Lower leg skin (tissue), 3 donors: ENCODE measurements around the gene NACC1.

Experiments used
- POLR2A ChIP-seq, 2 donors: fragments of 450-650 bp; IDR thresholded peaks; one replicate each; pipeline ENCODE4 v1.6.1; 2016 to 2017; ENCODE audit warnings: antibody characterized with exemption in 2 of 2, mild to moderate bottlenecking in 1 of 2, moderate library complexity in 1 of 2
- TF ChIP-seq, protein P1 (sequence below), 3 donors: fragments of 450-650 bp; IDR thresholded peaks; one replicate each; pipeline ENCODE4 v1.5.1; 2016; ENCODE audit warnings: antibody characterized with exemption in 3 of 3, mild to moderate bottlenecking in 3 of 3, moderate library complexity in 2 of 3

DNA sequence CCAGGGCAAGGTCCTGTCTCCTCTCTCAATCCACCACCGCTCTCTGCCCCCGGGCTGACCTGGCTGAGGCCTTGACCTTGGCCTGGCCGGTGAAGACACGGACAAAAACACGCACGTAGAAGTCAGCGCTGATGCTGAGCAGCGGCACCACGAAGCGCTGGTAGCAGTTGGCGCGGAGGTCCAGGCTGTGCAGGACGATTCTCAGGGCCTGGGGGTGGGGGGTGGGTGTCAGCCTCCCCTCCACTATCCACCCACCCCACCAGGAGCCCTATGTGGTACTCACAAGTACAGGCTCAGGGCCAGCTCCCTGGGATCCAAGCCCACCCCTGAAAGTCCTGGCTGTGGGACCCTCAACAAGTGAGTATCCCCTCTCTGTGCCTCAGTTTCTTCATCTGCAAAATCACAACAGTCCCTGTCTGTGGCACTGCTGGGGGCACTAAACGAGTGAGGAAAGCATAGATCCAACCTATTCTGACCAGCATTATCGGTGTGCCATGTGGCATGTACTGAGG, 7.9 kb upstream of the NACC1 start:
- TF ChIP-seq POLR2A (IDR thresholded peaks at IDR 0.05) = no peak
- TF ChIP-seq, protein P1, sequence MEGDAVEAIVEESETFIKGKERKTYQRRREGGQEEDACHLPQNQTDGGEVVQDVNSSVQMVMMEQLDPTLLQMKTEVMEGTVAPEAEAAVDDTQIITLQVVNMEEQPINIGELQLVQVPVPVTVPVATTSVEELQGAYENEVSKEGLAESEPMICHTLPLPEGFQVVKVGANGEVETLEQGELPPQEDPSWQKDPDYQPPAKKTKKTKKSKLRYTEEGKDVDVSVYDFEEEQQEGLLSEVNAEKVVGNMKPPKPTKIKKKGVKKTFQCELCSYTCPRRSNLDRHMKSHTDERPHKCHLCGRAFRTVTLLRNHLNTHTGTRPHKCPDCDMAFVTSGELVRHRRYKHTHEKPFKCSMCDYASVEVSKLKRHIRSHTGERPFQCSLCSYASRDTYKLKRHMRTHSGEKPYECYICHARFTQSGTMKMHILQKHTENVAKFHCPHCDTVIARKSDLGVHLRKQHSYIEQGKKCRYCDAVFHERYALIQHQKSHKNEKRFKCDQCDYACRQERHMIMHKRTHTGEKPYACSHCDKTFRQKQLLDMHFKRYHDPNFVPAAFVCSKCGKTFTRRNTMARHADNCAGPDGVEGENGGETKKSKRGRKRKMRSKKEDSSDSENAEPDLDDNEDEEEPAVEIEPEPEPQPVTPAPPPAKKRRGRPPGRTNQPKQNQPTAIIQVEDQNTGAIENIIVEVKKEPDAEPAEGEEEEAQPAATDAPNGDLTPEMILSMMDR (IDR thresholded peaks at IDR 0.05) = no peak
